ENCODE results near the gene FAM50A.
"Not testable (repeated sequence)": the region's sequence is repeated elsewhere in the genome, so short reads cannot be mapped to it uniquely, and the experiment has no call there.

FAM50A gene

GRCh38 chrX:154487518-154488290 is 43.8 kb downstream of the FAM50A start:
- no peak overlapping the region for H3K27ac ChIP-seq (ENCODE audit: low read depth, low read length)

GRCh38 chrX:154488336-154489075 is 44.6 kb downstream of the FAM50A start:
- no peaks in the 10 kb centered on the region for H3K27me3 ChIP-seq (ENCODE audit: control insufficient read depth, insufficient read depth, low read length)
- no peak overlapping the region for H3K4me3 ChIP-seq (ENCODE audit: low read length)
- H3K36me3 ChIP-seq (ENCODE audit: control insufficient read depth, insufficient read depth, low read length): no peaks in the 10 kb centered on the region
- H3K27ac ChIP-seq (ENCODE audit: low read depth, low read length): no peak overlapping the region
- H3K9ac ChIP-seq (ENCODE audit: low read length): no peak overlapping the region
- H3K4me1 ChIP-seq (ENCODE audit: control insufficient read depth, insufficient read depth, low read length): peaks cover 3% of the 10 kb centered on the region

More at GRCh38 chrX:154487518-154488290, 43.8 kb downstream of the FAM50A start:
- Histone ChIP-seq H3K36me3 (ENCODE audit: control insufficient read depth, insufficient read depth, low read length) (no peaks in the 10 kb centered on the region), H3K9ac (ENCODE audit: low read length) (no peak overlapping the region), H3K27me3 (ENCODE audit: control insufficient read depth, insufficient read depth, low read length) (peaks cover 2% of the 10 kb centered on the region), H3K4me3 (ENCODE audit: low read length) (no peak overlapping the region), H3K4me1 (ENCODE audit: control insufficient read depth, insufficient read depth, low read length) (peaks cover 3% of the 10 kb centered on the region)

- Histone ChIP-seq H3K36me3 (ENCODE audit: control insufficient read depth, insufficient read depth, low read length) (no peaks in the 10 kb centered on the region), H3K4me3 (ENCODE audit: low read length) (peak overlapping the region; percentile 79), H3K9ac (ENCODE audit: low read length) (no peak overlapping the region), H3K4me1 (ENCODE audit: control insufficient read depth, insufficient read depth, low read length) (peaks cover 3% of the 10 kb centered on the region), H3K27ac (ENCODE audit: low read depth, low read length) (peak overlapping the region; percentile 85), H3K27me3 (ENCODE audit: control insufficient read depth, insufficient read depth, low read length) (no peaks in the 10 kb centered on the region)
These were observed 45.2 kb downstream of the FAM50A start for GRCh38 chrX:154489182-154489581.

GRCh38 chrX:154490021-154490413 is 46.1 kb downstream of the FAM50A start:
- Histone ChIP-seq H3K4me1 (ENCODE audit: control insufficient read depth, insufficient read depth, low read length) (peaks cover 3% of the 10 kb centered on the region), H3K9ac (ENCODE audit: low read length) (peak overlapping the region; percentile 59), H3K4me3 (ENCODE audit: low read length) (peak overlapping the region; percentile 79), H3K27ac (ENCODE audit: low read depth, low read length) (peak overlapping the region; percentile 85), H3K27me3 (ENCODE audit: control insufficient read depth, insufficient read depth, low read length) (no peaks in the 10 kb centered on the region), H3K36me3 (ENCODE audit: control insufficient read depth, insufficient read depth, low read length) (no peaks in the 10 kb centered on the region)

GRCh38 chrX:154490414-154491083 is 46.6 kb downstream of the FAM50A start, which contains the start of gene SLC10A3:
TSS of gene SLC10A3 (minus strand) at chrX:154490629. CDS start at chrX:154488940, 1,689 bp downstream.
- Histone ChIP-seq H3K4me1 (ENCODE audit: control insufficient read depth, insufficient read depth, low read length) (no peaks in the 10 kb centered on the region), H3K36me3 (ENCODE audit: control insufficient read depth, insufficient read depth, low read length) (no peaks in the 10 kb centered on the region), H3K27ac (ENCODE audit: low read depth, low read length) (peak within 1 kb of the TSS; percentile 92), H3K9ac (ENCODE audit: low read length) (peak within 1 kb of the TSS; percentile 77), H3K27me3 (ENCODE audit: control insufficient read depth, insufficient read depth, low read length) (no peaks in the 10 kb centered on the region), H3K4me3 (ENCODE audit: low read length) (peak within 1 kb of the TSS; percentile 79)

- no peak overlapping the region for H3K4me3 ChIP-seq (ENCODE audit: low read length)
- H3K27ac ChIP-seq (ENCODE audit: low read depth, low read length): no peak overlapping the region
- no peaks in the 10 kb centered on the region for H3K4me1 ChIP-seq (ENCODE audit: control insufficient read depth, insufficient read depth, low read length)
- H3K9ac ChIP-seq (ENCODE audit: low read length): no peak overlapping the region
- no peaks in the 10 kb centered on the region for H3K36me3 ChIP-seq (ENCODE audit: control insufficient read depth, insufficient read depth, low read length)
- no peaks in the 10 kb centered on the region for H3K27me3 ChIP-seq (ENCODE audit: control insufficient read depth, insufficient read depth, low read length)
These were observed 50.8 kb downstream of the FAM50A start for GRCh38 chrX:154494715-154495114.

- Histone ChIP-seq H3K27me3 (ENCODE audit: control insufficient read depth, insufficient read depth, low read length) (no peaks in the 10 kb centered on the region), H3K36me3 (ENCODE audit: control insufficient read depth, insufficient read depth, low read length) (no peaks in the 10 kb centered on the region), H3K4me1 (ENCODE audit: control insufficient read depth, insufficient read depth, low read length) (no peaks in the 10 kb centered on the region), H3K4me3 (ENCODE audit: low read length) (no peak overlapping the region), H3K27ac (ENCODE audit: low read depth, low read length) (no peak overlapping the region), H3K9ac (ENCODE audit: low read length) (no peak overlapping the region)
These were observed 51.6 kb downstream of the FAM50A start for GRCh38 chrX:154495472-154495922.

- not testable (repeated sequence) for H3K27me3 ChIP-seq (ENCODE audit: control insufficient read depth, insufficient read depth, low read length); H3K36me3 ChIP-seq (ENCODE audit: control insufficient read depth, insufficient read depth, low read length); H3K4me1 ChIP-seq (ENCODE audit: control insufficient read depth, insufficient read depth, low read length); H3K27ac ChIP-seq (ENCODE audit: low read depth, low read length); H3K4me3 ChIP-seq (ENCODE audit: low read length); H3K9ac ChIP-seq (ENCODE audit: low read length)
These were observed 52.7 kb downstream of the FAM50A start for GRCh38 chrX:154496591-154497137.
